ENCODE measurements around the gene VSTM4.

Gene VSTM4

GRCh38 chr10:49133706-49134248 is 18.5 kb upstream of the VSTM4 start, which contains the start of gene FAM170B:
FAM170B (minus strand) TSS chr10:49134021; CDS start chr10:49133918, 103 bp downstream.
- no peak within 1 kb of the TSS for H3K4me3 ChIP-seq (ENCODE audit: low read length in 2 of 2)
- H3K27me3 ChIP-seq (ENCODE audit: control insufficient read depth in 1 of 2, insufficient read depth in 2 of 2, low read length in 2 of 2): no peaks in the 10 kb centered on the region
- no peak within 1 kb of the TSS for H3K9ac ChIP-seq (ENCODE audit: low read length in 2 of 2)
- no peak within 1 kb of the TSS for H3K27ac ChIP-seq (ENCODE audit: low read length)
- peaks cover 2% of the 10 kb centered on the region for H3K4me1 ChIP-seq (ENCODE audit: control insufficient read depth, insufficient read depth, low read length)
- H3K9me3 ChIP-seq (ENCODE audit: control insufficient read depth in 2 of 2, low read length in 2 of 2): peaks cover 0 to 2% of the 10 kb centered on the region in 2 donors
- H3K36me3 ChIP-seq (ENCODE audit: control insufficient read depth in 2 of 2, insufficient read depth in 2 of 2, low read length in 2 of 2): no peaks in the 10 kb centered on the region

- H3K9me3 ChIP-seq (ENCODE audit: control insufficient read depth in 2 of 2, low read length in 2 of 2): peaks cover 0 to 2% of the 10 kb centered on the region in 2 donors
- H3K4me3 ChIP-seq (ENCODE audit: low read length in 2 of 2): no peak overlapping the region
- H3K27me3 ChIP-seq (ENCODE audit: control insufficient read depth in 1 of 2, insufficient read depth in 2 of 2, low read length in 2 of 2): no peaks in the 10 kb centered on the region
- H3K4me1 ChIP-seq (ENCODE audit: control insufficient read depth, insufficient read depth, low read length): no peaks in the 10 kb centered on the region
- H3K9ac ChIP-seq (ENCODE audit: low read length in 2 of 2): no peak overlapping the region
- H3K36me3 ChIP-seq (ENCODE audit: control insufficient read depth in 2 of 2, insufficient read depth in 2 of 2, low read length in 2 of 2): no peaks in the 10 kb centered on the region
- H3K27ac ChIP-seq (ENCODE audit: low read length): no peak overlapping the region
Observed at GRCh38 chr10:49132362-49132737, 17.0 kb upstream of the VSTM4 start.

GRCh38 chr10:49131507-49132361 is 16.4 kb upstream of the VSTM4 start:
- Histone ChIP-seq H3K27me3 (ENCODE audit: control insufficient read depth in 1 of 2, insufficient read depth in 2 of 2, low read length in 2 of 2) (no peaks in the 10 kb centered on the region), H3K4me1 (ENCODE audit: control insufficient read depth, insufficient read depth, low read length) (no peaks in the 10 kb centered on the region), H3K4me3 (ENCODE audit: low read length in 2 of 2) (no peak overlapping the region), H3K36me3 (ENCODE audit: control insufficient read depth in 2 of 2, insufficient read depth in 2 of 2, low read length in 2 of 2) (no peaks in the 10 kb centered on the region), H3K27ac (ENCODE audit: low read length) (no peak overlapping the region), H3K9me3 (ENCODE audit: control insufficient read depth in 2 of 2, low read length in 2 of 2) (no peaks in the 10 kb centered on the region), H3K9ac (ENCODE audit: low read length in 2 of 2) (no peak overlapping the region)

GRCh38 chr10:49129376-49129775 is 14.1 kb upstream of the VSTM4 start:
- Histone ChIP-seq H3K9me3 (ENCODE audit: control insufficient read depth in 2 of 2, low read length in 2 of 2) (no peaks in the 10 kb centered on the region), H3K9ac (ENCODE audit: low read length in 2 of 2) (no peak overlapping the region), H3K27ac (ENCODE audit: low read length) (no peak overlapping the region), H3K4me3 (ENCODE audit: low read length in 2 of 2) (no peak overlapping the region), H3K4me1 (ENCODE audit: control insufficient read depth, insufficient read depth, low read length) (no peaks in the 10 kb centered on the region), H3K27me3 (ENCODE audit: control insufficient read depth in 1 of 2, insufficient read depth in 2 of 2, low read length in 2 of 2) (no peaks in the 10 kb centered on the region), H3K36me3 (ENCODE audit: control insufficient read depth in 2 of 2, insufficient read depth in 2 of 2, low read length in 2 of 2) (no peaks in the 10 kb centered on the region)

GRCh38 chr10:49128854-49129253 is 13.5 kb upstream of the VSTM4 start:
- H3K27me3 ChIP-seq (ENCODE audit: control insufficient read depth in 1 of 2, insufficient read depth in 2 of 2, low read length in 2 of 2): no peaks in the 10 kb centered on the region
- H3K9me3 ChIP-seq (ENCODE audit: control insufficient read depth in 2 of 2, low read length in 2 of 2): no peaks in the 10 kb centered on the region
- H3K36me3 ChIP-seq (ENCODE audit: control insufficient read depth in 2 of 2, insufficient read depth in 2 of 2, low read length in 2 of 2): no peaks in the 10 kb centered on the region

GRCh38 chr10:49123981-49124950 is 8.9 kb upstream of the VSTM4 start:
- H3K4me1 ChIP-seq (ENCODE audit: control insufficient read depth, insufficient read depth, low read length): no peaks in the 10 kb centered on the region
- no peak overlapping the region for H3K4me3 ChIP-seq (ENCODE audit: low read length in 2 of 2)
- no peaks in the 10 kb centered on the region for H3K36me3 ChIP-seq (ENCODE audit: control insufficient read depth in 2 of 2, insufficient read depth in 2 of 2, low read length in 2 of 2)
- H3K9ac ChIP-seq (ENCODE audit: low read length in 2 of 2): no peak overlapping the region
- no peaks in the 10 kb centered on the region for H3K9me3 ChIP-seq (ENCODE audit: control insufficient read depth in 2 of 2, low read length in 2 of 2)
- H3K27ac ChIP-seq (ENCODE audit: low read length): no peak overlapping the region
- H3K27me3 ChIP-seq (ENCODE audit: control insufficient read depth in 1 of 2, insufficient read depth in 2 of 2, low read length in 2 of 2): no peaks in the 10 kb centered on the region

More at GRCh38 chr10:49128854-49129253, 13.5 kb upstream of the VSTM4 start:
- no peak overlapping the region for H3K9ac ChIP-seq (ENCODE audit: low read length in 2 of 2)
- no peak overlapping the region for H3K4me3 ChIP-seq (ENCODE audit: low read length in 2 of 2)
- no peaks in the 10 kb centered on the region for H3K4me1 ChIP-seq (ENCODE audit: control insufficient read depth, insufficient read depth, low read length)
- no peak overlapping the region for H3K27ac ChIP-seq (ENCODE audit: low read length)

GRCh38 chr10:49120911-49121310 is 5.6 kb upstream of the VSTM4 start:
- no peak overlapping the region for H3K27ac ChIP-seq (ENCODE audit: low read length)
- H3K9me3 ChIP-seq (ENCODE audit: control insufficient read depth in 2 of 2, low read length in 2 of 2): no peaks in the 10 kb centered on the region
- H3K9ac ChIP-seq (ENCODE audit: low read length in 2 of 2): no peak overlapping the region
- no peak overlapping the region for H3K4me3 ChIP-seq (ENCODE audit: low read length in 2 of 2)
- H3K4me1 ChIP-seq (ENCODE audit: control insufficient read depth, insufficient read depth, low read length): peaks cover under 1% of the 10 kb centered on the region
- H3K27me3 ChIP-seq (ENCODE audit: control insufficient read depth in 1 of 2, insufficient read depth in 2 of 2, low read length in 2 of 2): no peaks in the 10 kb centered on the region
- no peaks in the 10 kb centered on the region for H3K36me3 ChIP-seq (ENCODE audit: control insufficient read depth in 2 of 2, insufficient read depth in 2 of 2, low read length in 2 of 2)

- H3K4me3 ChIP-seq (ENCODE audit: low read length in 2 of 2): no peak overlapping the region
- H3K9ac ChIP-seq (ENCODE audit: low read length in 2 of 2): no peak overlapping the region
- no peaks in the 10 kb centered on the region for H3K36me3 ChIP-seq (ENCODE audit: control insufficient read depth in 2 of 2, insufficient read depth in 2 of 2, low read length in 2 of 2)
- H3K27ac ChIP-seq (ENCODE audit: low read length): no peak overlapping the region
- H3K9me3 ChIP-seq (ENCODE audit: control insufficient read depth in 2 of 2, low read length in 2 of 2): no peaks in the 10 kb centered on the region
- H3K4me1 ChIP-seq (ENCODE audit: control insufficient read depth, insufficient read depth, low read length): peaks cover 6% of the 10 kb centered on the region
- H3K27me3 ChIP-seq (ENCODE audit: control insufficient read depth in 1 of 2, insufficient read depth in 2 of 2, low read length in 2 of 2): no peaks in the 10 kb centered on the region
Observed at GRCh38 chr10:49119746-49120145, 4.4 kb upstream of the VSTM4 start.

- Histone ChIP-seq H3K9me3 (ENCODE audit: control insufficient read depth in 2 of 2, low read length in 2 of 2) (no peaks in the 10 kb centered on the region), H3K4me1 (ENCODE audit: control insufficient read depth, insufficient read depth, low read length) (peaks cover 17% of the 10 kb centered on the region), H3K9ac (ENCODE audit: low read length in 2 of 2) (no peak overlapping the region), H3K4me3 (ENCODE audit: low read length in 2 of 2) (no peak overlapping the region), H3K27ac (ENCODE audit: low read length) (no peak overlapping the region), H3K36me3 (ENCODE audit: control insufficient read depth in 2 of 2, insufficient read depth in 2 of 2, low read length in 2 of 2) (no peaks in the 10 kb centered on the region), H3K27me3 (ENCODE audit: control insufficient read depth in 1 of 2, insufficient read depth in 2 of 2, low read length in 2 of 2) (no peaks in the 10 kb centered on the region)
Observed at GRCh38 chr10:49118430-49119074, 3.2 kb upstream of the VSTM4 start.

- peaks cover 27% of the 10 kb centered on the region for H3K4me1 ChIP-seq (ENCODE audit: control insufficient read depth, insufficient read depth, low read length)
- H3K36me3 ChIP-seq (ENCODE audit: control insufficient read depth in 2 of 2, insufficient read depth in 2 of 2, low read length in 2 of 2): peaks cover 0 to 2% of the 10 kb centered on the region in 2 donors
- no peak overlapping the region for H3K9ac ChIP-seq (ENCODE audit: low read length in 2 of 2)
- H3K27ac ChIP-seq (ENCODE audit: low read length): no peak overlapping the region
- no peak overlapping the region for H3K4me3 ChIP-seq (ENCODE audit: low read length in 2 of 2)
- H3K9me3 ChIP-seq (ENCODE audit: control insufficient read depth in 2 of 2, low read length in 2 of 2): no peaks in the 10 kb centered on the region
- no peaks in the 10 kb centered on the region for H3K27me3 ChIP-seq (ENCODE audit: control insufficient read depth in 1 of 2, insufficient read depth in 2 of 2, low read length in 2 of 2)
Observed at GRCh38 chr10:49117376-49118070, 2.2 kb upstream of the VSTM4 start.

Data from stomach smooth muscle (tissue), 2 donors.